Adrenal gland (tissue), 19 donors: Measurements from ENCODE around the gene DONSON. TPM values are rescaled to one million over a fixed set of nuclear protein-coding genes. Genes with fewer than 3 reads are reported as not detected.
"Not testable (repeated sequence)": the region's sequence is repeated elsewhere in the genome, so short reads cannot be mapped to it uniquely, and the experiment has no call there.

ENCODE experiments used
- DNase-seq, 7 donors: peaks; one replicate each; pipeline ENCODE4 v3.0.0-alpha.2; 2019 to 2020
- H3K27ac ChIP-seq, 5 donors: fragments of 200-600 bp; sonication (generic) in 4 of 5; 1 replicate in 3 of 5; 2 replicates in 2 of 5; pipeline versions ENCODE4 v1.5.1 to v1.8.0; 2016 to 2020; ENCODE audit warnings: mild to moderate bottlenecking in 1 of 5
- H3K27me3 ChIP-seq: fragments of 200-600 bp; 2 replicates; pipeline ENCODE4 v1.8.0; 2021
- H3K36me3 ChIP-seq, 2 donors: fragments of 200-600 bp; replicated peaks in 1 of 2; 1 replicate in 1 of 2; 2 replicates in 1 of 2; pipeline versions ENCODE4 v1.5.1 to v1.8.0; 2018 to 2022
- H3K4me1 ChIP-seq, 2 donors: fragments of 200-600 bp; replicated peaks in 1 of 2; 1 replicate in 1 of 2; 2 replicates in 1 of 2; pipeline versions ENCODE4 v1.5.1 to v1.8.0; 2018 to 2021
- H3K4me3 ChIP-seq, 4 donors: fragments of 200-600 bp; sonication (generic) in 3 of 4; one replicate each; pipeline ENCODE4 v1.5.1; 2016 to 2018
- H3K9me3 ChIP-seq, 3 donors: fragments of 200-600 bp; sonication (generic) in 1 of 3; replicated peaks in 1 of 3; 1 replicate in 2 of 3; 2 replicates in 1 of 3; pipeline versions ENCODE4 v1.5.1 to v1.8.0; 2016 to 2021
- POLR2A ChIP-seq, 2 donors: fragments of 450-650 bp; IDR thresholded peaks; one replicate each; pipeline ENCODE4 v1.6.1; 2017; ENCODE audit warnings: antibody characterized with exemption in 2 of 2, mild to moderate bottlenecking in 2 of 2, moderate library complexity in 1 of 2
- WGBS, 4 donors: extraction: QIAGEN DNeasy Blood & Tissue Kit in 2 of 4; methylation state at CpG; one replicate each; pipeline versions ENCODE4 v1.1.5 to v1.1.7; 2013 to 2017; 5-methylcytosine and 5-hydroxymethylcytosine counted together
- intact Hi-C, 2 donors: fragments of 100-400 bp; cut with DNase I; formaldehyde crosslinking; loops; one replicate each; pipeline versions ENCODE4 v1.14.1 to v1.15.0; 2022 to 2023
- long read RNA-seq, 10 donors: library from polyadenylated mRNA in 3 of 10; unstranded in 2 of 10; stranded (forward) in 1 of 10; transcript quantifications; one replicate each; pipeline ENCODE4 v2.0.0 and lab custom pipeline, GENCODE V29; 2021 to 2026
- polyA plus RNA-seq, 3 donors: library from polyadenylated mRNA; stranded (reverse); fragments of 200-250 nt in 2 of 3; fragments of 350-450 nt in 1 of 3; fragmentation: Illumina TruSeq in 1 of 3; extraction: RNeasy Lipid Tissue Mini Kit (QIAGEN cat#74804) in 1 of 3; gene quantifications; one replicate each; pipeline ENCODE4 v1.2.3, GENCODE V29; 2013 to 2014
- total RNA-seq, 9 donors: library from RNA; depleted of rRNA in 4 of 9; stranded (reverse); fragments of >200 nt in 4 of 9; fragments of 120-200 nt in 1 of 9; fragmentation: NEBNext Ultra II Directional in 1 of 9; extraction: Animal tissue kit (Norgen Biotek cat#: 25700) in 1 of 9; gene quantifications; one replicate each; pipeline versions ENCODE4 v1.1.0 to v1.2.4, GENCODE V29; 2013 to 2023
- TF ChIP-seq, protein P1 (sequence below), 6 experiments: fragments of 450-650 bp in 4 of 6; fragments of 200-600 bp in 2 of 6; sonication (generic) in 1 of 6; IDR thresholded peaks; 1 replicate in 5 of 6; 2 replicates in 1 of 6; pipeline versions ENCODE4 v1.5.1 to v1.8.0; 2016 to 2021; ENCODE audit warnings: antibody characterized with exemption in 6 of 6, mild to moderate bottlenecking in 2 of 6, moderate library complexity in 1 of 6
- donor health status: healthy with polysubstance abuse.
- donor health status: Bipolar disorder and iron deficiency.
- donor health status: DM: yes; HTN: yes; CAD: no.
- donor health status: DM: no; HTN: no; CAD: no.
- donor health status: DM: no; HTN: no; CAD: no.
- donor health status: DM: yes; HTN: yes; CAD: no.

The DONSON gene
- 10 to 100 TPM in 1 of 9 donors, 1 to 10 TPM in 8; 3.3 to 12.3 (median 5.0) TPM for total RNA-seq
- 10 to 100 TPM in 2 of 3 donors, 1 to 10 TPM in 1; 8.2 to 34.3 (median 12.1) TPM for polyA plus RNA-seq
- long read RNA-seq, donor 1, partial matches to known transcripts = 0 of 2 reads
- long read RNA-seq, donor 1, other reads (novel, unspliced or antisense) = 0 of 2 reads
- long read RNA-seq, donor 2, partial matches to known transcripts = 0 of 2 reads
- long read RNA-seq, donor 2, other reads (novel, unspliced or antisense) = 0 of 2 reads
- long read RNA-seq, donor 3, partial matches to known transcripts = 0 of 1 reads
- long read RNA-seq, donor 3, other reads (novel, unspliced or antisense) = 0 of 1 reads
- long read RNA-seq, donor 4 = 0 reads
- long read RNA-seq, donor 5, transcript DONSON-201 (10 exons, 2,170 nt) = major isoform, 5 of 14 reads
- long read RNA-seq, donor 5, partial matches to known transcripts = 0 of 14 reads
- long read RNA-seq, donor 5, other reads (novel, unspliced or antisense) = 9 of 14 reads
- long read RNA-seq, donor 6, partial matches to known transcripts = 1 of 2 reads
- long read RNA-seq, donor 6, other reads (novel, unspliced or antisense) = 0 of 2 reads
- long read RNA-seq, donor 7 = 0 reads
- long read RNA-seq, donor 8, partial matches to known transcripts = 0 of 3 reads
- long read RNA-seq, donor 8, other reads (novel, unspliced or antisense) = 0 of 3 reads
- long read RNA-seq, donor 9 = 0 reads
- long read RNA-seq, donor 10 = 0 reads

GRCh38 chr21:33588485-33589335 is at the start of gene DONSON:
DONSON (minus strand) TSS chr21:33588684; CDS start chr21:33588641, 43 bp downstream.
- H3K27me3 ChIP-seq = no peaks in the 10 kb centered on the region
- peak within 1 kb of the TSS; percentile 23 to 95 (median 74) for H3K4me3 ChIP-seq
- DNase-seq = peak; percentile 89 to 94 (median 91)
- peak within 1 kb of the TSS; percentile 50 to 94 (median 90) for H3K27ac ChIP-seq
- no peaks in the 10 kb centered on the region for H3K9me3 ChIP-seq
- TF ChIP-seq, protein P1, sequence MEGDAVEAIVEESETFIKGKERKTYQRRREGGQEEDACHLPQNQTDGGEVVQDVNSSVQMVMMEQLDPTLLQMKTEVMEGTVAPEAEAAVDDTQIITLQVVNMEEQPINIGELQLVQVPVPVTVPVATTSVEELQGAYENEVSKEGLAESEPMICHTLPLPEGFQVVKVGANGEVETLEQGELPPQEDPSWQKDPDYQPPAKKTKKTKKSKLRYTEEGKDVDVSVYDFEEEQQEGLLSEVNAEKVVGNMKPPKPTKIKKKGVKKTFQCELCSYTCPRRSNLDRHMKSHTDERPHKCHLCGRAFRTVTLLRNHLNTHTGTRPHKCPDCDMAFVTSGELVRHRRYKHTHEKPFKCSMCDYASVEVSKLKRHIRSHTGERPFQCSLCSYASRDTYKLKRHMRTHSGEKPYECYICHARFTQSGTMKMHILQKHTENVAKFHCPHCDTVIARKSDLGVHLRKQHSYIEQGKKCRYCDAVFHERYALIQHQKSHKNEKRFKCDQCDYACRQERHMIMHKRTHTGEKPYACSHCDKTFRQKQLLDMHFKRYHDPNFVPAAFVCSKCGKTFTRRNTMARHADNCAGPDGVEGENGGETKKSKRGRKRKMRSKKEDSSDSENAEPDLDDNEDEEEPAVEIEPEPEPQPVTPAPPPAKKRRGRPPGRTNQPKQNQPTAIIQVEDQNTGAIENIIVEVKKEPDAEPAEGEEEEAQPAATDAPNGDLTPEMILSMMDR (IDR thresholded peaks at IDR 0.05) = peak in 2 of 6 experiments; percentile 17 to 32
- peak in 1 of 2 donors; percentile 60 for TF ChIP-seq POLR2A (IDR thresholded peaks at IDR 0.05)
- no peaks in the 10 kb centered on the region for H3K36me3 ChIP-seq
- H3K4me1 ChIP-seq = peaks cover 4 to 16% of the 10 kb centered on the region in 2 donors
- intact Hi-C loops = no loop called here
- 0 to 2% (median 0%) methylated on average over 4 to 78 of the region's 78 CpGs for WGBS, 4 donors

- WGBS, 4 donors = 91 to 98% (median 95%) methylated on average over 2 of the region's 2 CpGs
- H3K9me3 ChIP-seq = no peaks in the 10 kb centered on the region
- TF ChIP-seq, protein P1 (IDR thresholded peaks at IDR 0.05) = no peak
- TF ChIP-seq POLR2A (IDR thresholded peaks at IDR 0.05) = no peak
- no peaks in the 10 kb centered on the region for H3K36me3 ChIP-seq
- no peak for DNase-seq
- no peaks in the 10 kb centered on the region for H3K27me3 ChIP-seq
- no peaks in the 10 kb centered on the region for H3K4me1 ChIP-seq
- intact Hi-C loops = no loop called here
- no peak overlapping the region for H3K4me3 ChIP-seq
- no peak overlapping the region for H3K27ac ChIP-seq
Observed at GRCh38 chr21:33634254-33634653, 45.8 kb upstream of the DONSON start.

DNA sequence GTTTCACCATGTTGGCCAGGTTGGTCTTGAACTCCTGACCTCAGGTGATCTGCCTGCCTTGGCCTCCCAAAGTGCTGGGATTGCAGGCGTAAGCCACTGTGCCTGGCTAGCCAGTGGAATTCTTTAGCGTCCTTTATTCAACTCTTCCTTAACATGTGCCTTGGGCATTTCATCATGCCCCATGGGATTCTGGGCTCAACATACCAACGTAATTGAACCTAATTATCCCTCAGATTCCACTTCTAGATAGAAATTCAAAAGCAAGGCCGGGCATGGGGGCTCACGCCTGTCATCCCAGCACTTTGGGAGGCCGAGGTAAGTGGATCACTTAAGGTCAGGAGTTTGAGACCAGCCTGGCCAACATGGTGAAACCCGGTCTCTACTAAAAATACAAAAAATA is 37.7 kb upstream of the DONSON start:
- H3K36me3 ChIP-seq = peaks cover 0 to 27% of the 10 kb centered on the region in 2 donors
- H3K9me3 ChIP-seq, H3K4me1 ChIP-seq, H3K27ac ChIP-seq, H3K4me3 ChIP-seq, DNase-seq, H3K27me3 ChIP-seq, intact Hi-C loops: not testable (repeated sequence)
- 92 to 97% (median 95%) methylated on average over 7 of the region's 7 CpGs for WGBS, 4 donors

DNA sequence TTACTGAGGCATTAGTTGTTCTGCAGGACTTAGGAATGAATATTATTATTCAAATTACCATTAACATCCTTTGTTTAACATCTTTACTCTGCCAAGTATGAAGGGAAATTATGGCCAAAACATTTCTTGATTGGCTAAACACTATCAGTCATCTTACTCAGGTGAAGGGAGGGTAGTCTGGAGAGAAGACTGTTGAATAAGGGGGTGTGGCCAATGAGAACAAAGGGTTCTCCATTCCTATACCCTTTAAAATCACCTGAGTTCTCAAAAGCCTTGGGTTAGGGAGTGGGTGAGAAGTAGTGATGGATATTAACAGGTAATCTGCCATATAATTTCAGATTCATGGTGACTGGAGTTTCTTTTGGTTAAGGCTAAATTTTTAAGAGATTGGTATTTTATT is 33.8 kb upstream of the DONSON start:
- Histone ChIP-seq H3K4me3 (no peak overlapping the region), H3K27ac (no peak overlapping the region), H3K27me3 (no peaks in the 10 kb centered on the region), H3K9me3 (no peaks in the 10 kb centered on the region), H3K4me1 (no peaks in the 10 kb centered on the region), H3K36me3 (peaks cover 0 to 33% of the 10 kb centered on the region in 2 donors)
- intact Hi-C loops = no loop called here
- no peak for DNase-seq
- TF ChIP-seq, protein P1 (IDR thresholded peaks at IDR 0.05) = no peak
- TF ChIP-seq POLR2A (IDR thresholded peaks at IDR 0.05) = no peak
